Renal cortical epithelial cell (primary cell): ENCODE data around the gene PCDHAC1. TPM values are rescaled to one million over a fixed set of nuclear protein-coding genes. Genes with fewer than 3 reads are reported as not detected.
A peak's percentile ranks its signal among the peaks of the same experiment; 100 is the strongest.

Experiments
- DNase-seq: peaks from one replicate; pipeline ENCODE4 v3.0.0-alpha.2; 2011; ENCODE audit warnings: low read depth
- total RNA-seq: library from RNA; depleted of rRNA; stranded (reverse); fragments of >200 nt; gene quantifications from 2 replicates; pipeline ENCODE4 v1.2.3, GENCODE V29; 2014

PCDHAC1 gene
- total RNA-seq, 1 donor from 2014 or later = 2.7 TPM

- DNase-seq = peak; percentile 22
Observed at GRCh38 chr5:140966293-140967225, 40.5 kb downstream of the PCDHAC1 start, which contains the start of gene PCDHAC2. Gene PCDHAC2, plus strand, starts transcription at chr5:140966476. Its CDS starts 291 bp downstream, at chr5:140966767.

DNA sequence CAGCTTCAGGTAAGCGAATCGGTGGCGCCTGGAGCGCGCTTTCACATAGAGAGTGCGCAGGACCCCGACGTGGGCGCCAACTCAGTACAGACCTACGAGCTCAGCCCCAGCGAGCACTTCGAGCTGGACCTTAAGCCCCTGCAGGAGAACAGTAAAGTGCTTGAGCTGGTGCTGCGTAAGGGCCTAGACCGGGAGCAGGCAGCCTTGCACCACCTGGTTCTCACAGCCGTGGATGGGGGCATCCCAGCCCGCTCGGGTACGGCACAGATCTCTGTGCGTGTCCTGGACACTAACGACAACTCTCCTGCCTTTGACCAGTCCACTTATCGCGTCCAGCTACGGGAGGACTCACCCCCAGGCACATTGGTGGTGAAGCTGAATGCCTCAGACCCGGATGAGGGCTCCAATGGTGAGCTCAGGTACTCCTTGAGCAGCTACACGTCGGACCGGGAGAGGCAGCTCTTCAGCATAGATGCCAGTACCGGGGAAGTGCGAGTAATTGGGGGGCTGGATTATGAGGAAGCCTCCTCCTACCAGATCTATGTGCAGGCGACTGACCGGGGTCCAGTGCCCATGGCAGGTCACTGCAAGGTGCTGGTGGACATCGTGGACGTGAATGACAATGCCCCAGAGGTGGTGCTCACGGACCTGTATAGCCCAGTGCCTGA, 41.3 kb downstream of the PCDHAC1 start:
- no peak for DNase-seq

- no peak for DNase-seq
Observed at GRCh38 chr5:140969880-140970279, 43.8 kb downstream of the PCDHAC1 start.

- DNase-seq = no peak
Observed at GRCh38 chr5:140973550-140973949, 47.5 kb downstream of the PCDHAC1 start.

GRCh38 chr5:140977003-140977402, 50.9 kb downstream of the PCDHAC1 start:
- no peak for DNase-seq

- no peak for DNase-seq
Observed at GRCh38 chr5:140978260-140978659, 52.2 kb downstream of the PCDHAC1 start.

DNA sequence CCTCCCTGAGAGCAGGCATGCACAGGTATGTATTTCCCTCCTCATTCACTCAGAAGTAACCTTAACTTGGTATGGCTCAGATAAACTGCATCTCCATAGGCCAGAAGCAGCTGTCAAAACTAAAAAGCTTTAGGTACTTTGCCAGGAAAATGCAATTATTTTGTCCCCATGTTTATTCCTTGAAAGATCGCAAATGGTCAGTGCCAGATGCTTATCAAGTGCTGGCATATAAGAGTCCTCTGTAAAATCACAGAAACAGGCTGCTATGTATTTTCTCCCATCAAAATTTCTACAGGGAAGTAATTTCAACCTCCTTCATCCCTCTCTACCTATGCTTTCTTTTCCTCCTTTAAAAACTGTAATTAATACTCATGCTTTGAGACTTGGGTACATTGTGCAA, 52.9 kb downstream of the PCDHAC1 start:
- no peak for DNase-seq

Other genes starting within 250 kb of the PCDHAC1 start
- gene HARS1, start 234.9 kb upstream of the PCDHAC1 start, total RNA-seq = 72.2 and 80.2 TPM in 2 replicates
- 40.4 and 51.1 TPM in 2 replicates for gene HARS2, start 234.8 kb upstream of the PCDHAC1 start, total RNA-seq
- 61.0 and 63.1 TPM in 2 replicates for gene ZMAT2, start 225.9 kb upstream of the PCDHAC1 start, total RNA-seq
- gene PCDHA1, start 140.2 kb upstream of the PCDHAC1 start, total RNA-seq = 0.10 and 0.35 TPM in 2 replicates
- 0.35 TPM in 1 of 2 replicates, not detected in the other for gene PCDHA2, start 131.4 kb upstream of the PCDHAC1 start, total RNA-seq
- gene PCDHA3, start 125.2 kb upstream of the PCDHAC1 start, total RNA-seq = 0.17 and 1.3 TPM in 2 replicates
- 4.2 and 9.6 TPM in 2 replicates for gene PCDHA4, start 119.2 kb upstream of the PCDHAC1 start, total RNA-seq
- gene PCDHA5, start 104.7 kb upstream of the PCDHAC1 start, total RNA-seq = 0.94 TPM in 1 of 2 replicates, not detected in the other
- gene PCDHA6, start 98.3 kb upstream of the PCDHAC1 start, total RNA-seq = 1.0 and 7.2 TPM in 2 replicates
- gene PCDHA7, start 92.0 kb upstream of the PCDHAC1 start, total RNA-seq = 0.87 and 1.4 TPM in 2 replicates
- gene PCDHA8, start 85.1 kb upstream of the PCDHAC1 start, total RNA-seq = 1.3 TPM in 1 of 2 replicates, not detected in the other
- 0.99 TPM in 1 of 2 replicates, not detected in the other for gene PCDHA9, start 77.9 kb upstream of the PCDHAC1 start, total RNA-seq
- 1.6 and 12.3 TPM in 2 replicates for gene PCDHA10, start 70.4 kb upstream of the PCDHAC1 start, total RNA-seq
- gene PCDHA11, start 57.3 kb upstream of the PCDHAC1 start, total RNA-seq = 1.6 and 5.4 TPM in 2 replicates
- 2.4 and 7.8 TPM in 2 replicates for gene PCDHA12, start 51.0 kb upstream of the PCDHAC1 start, total RNA-seq
- 0.69 and 2.2 TPM in 2 replicates for gene PCDHA13, start 44.2 kb upstream of the PCDHAC1 start, total RNA-seq
- 1.0 and 1.1 TPM in 2 replicates for gene PCDHAC2, start 40.2 kb downstream of the PCDHAC1 start, total RNA-seq
- under 0.01 TPM in 1 of 2 replicates, not detected in the other for gene PCDHB1, start 125.1 kb downstream of the PCDHAC1 start, total RNA-seq
- 1.6 and 10.1 TPM in 2 replicates for gene PCDHB2, start 168.3 kb downstream of the PCDHAC1 start, total RNA-seq
- 0.52 and 2.9 TPM in 2 replicates for gene PCDHB3, start 174.2 kb downstream of the PCDHAC1 start, total RNA-seq
- 0.35 and 1.4 TPM in 2 replicates for gene PCDHB4, start 195.5 kb downstream of the PCDHAC1 start, total RNA-seq
- 0.35 and 10.0 TPM in 2 replicates for gene PCDHB5, start 208.9 kb downstream of the PCDHAC1 start, total RNA-seq
- 0.17 and 0.40 TPM in 2 replicates for gene PCDHB6, start 223.8 kb downstream of the PCDHAC1 start, total RNA-seq
- under 0.01 and 0.85 TPM in 2 replicates for gene PCDHB7, start 246.3 kb downstream of the PCDHAC1 start, total RNA-seq